Activated naive CD8-positive, alpha-beta T cell (primary cell): ENCODE results near the gene PDE6D.

Experiments
- H3K27ac Mint-ChIP-seq: one replicate; pipeline ENCODE4 v1.8.0; 2021; ENCODE audit warnings: mixed read lengths
- H3K27me3 Mint-ChIP-seq: one replicate; pipeline ENCODE4 v1.8.0; 2021; ENCODE audit warnings: mixed read lengths
- H3K36me3 Mint-ChIP-seq: one replicate; pipeline ENCODE4 v1.8.0; 2021; ENCODE audit warnings: mixed read lengths
- H3K4me1 Mint-ChIP-seq: one replicate; pipeline ENCODE4 v1.8.0; 2021; ENCODE audit warnings: low read depth, mixed read lengths
- H3K4me3 Mint-ChIP-seq: one replicate; pipeline ENCODE4 v1.8.0; 2021; ENCODE audit warnings: mild to moderate bottlenecking, mixed read lengths
- H3K9me3 Mint-ChIP-seq: one replicate; pipeline ENCODE4 v1.8.0; 2021; ENCODE audit warnings: low read depth, mixed read lengths

The PDE6D gene

GRCh38 chr2:231707927-231708772 lies 72.9 kb downstream of the PDE6D start, which contains the start of gene PTMA:
Gene PTMA (plus strand): TSS chr2:231708525. CDS start chr2:231708707, 182 bp downstream.
- Mint-ChIP-seq H3K36me3 (peaks cover 15% of the 10 kb centered on the region), H3K9me3 (no peaks in the 10 kb centered on the region), H3K4me3 (peak within 1 kb of the TSS; percentile 97), H3K4me1 (peaks cover 29% of the 10 kb centered on the region), H3K27me3 (no peaks in the 10 kb centered on the region), H3K27ac (peak within 1 kb of the TSS; percentile 100)

DNA sequence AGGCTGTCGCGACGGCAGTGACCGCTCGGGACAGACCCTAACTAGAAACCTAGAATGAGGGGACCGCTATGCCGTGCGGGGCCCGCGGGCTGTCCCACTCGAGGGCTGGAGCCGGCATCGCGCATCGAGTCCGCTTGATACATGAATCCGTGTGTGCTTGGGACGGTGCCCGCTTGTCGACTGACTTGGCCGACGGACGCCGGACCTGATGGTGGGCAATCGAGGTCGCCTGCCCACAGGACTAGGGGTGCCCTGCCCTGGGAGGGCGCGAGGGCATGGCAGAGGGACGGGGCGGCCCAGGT lies 73.5 kb downstream of the PDE6D start:
- Mint-ChIP-seq H3K4me3 (peak overlapping the region; percentile 95), H3K27me3 (no peaks in the 10 kb centered on the region), H3K4me1 (peaks cover 26% of the 10 kb centered on the region), H3K9me3 (no peaks in the 10 kb centered on the region), H3K36me3 (peaks cover 15% of the 10 kb centered on the region), H3K27ac (peak overlapping the region; percentile 100)

GRCh38 chr2:231706731-231707624 lies 74.1 kb downstream of the PDE6D start:
- Mint-ChIP-seq H3K27me3 (no peaks in the 10 kb centered on the region), H3K27ac (peak overlapping the region; percentile 100), H3K4me3 (peak overlapping the region; percentile 95), H3K36me3 (peaks cover 9% of the 10 kb centered on the region), H3K4me1 (peaks cover 21% of the 10 kb centered on the region), H3K9me3 (no peaks in the 10 kb centered on the region)

DNA sequence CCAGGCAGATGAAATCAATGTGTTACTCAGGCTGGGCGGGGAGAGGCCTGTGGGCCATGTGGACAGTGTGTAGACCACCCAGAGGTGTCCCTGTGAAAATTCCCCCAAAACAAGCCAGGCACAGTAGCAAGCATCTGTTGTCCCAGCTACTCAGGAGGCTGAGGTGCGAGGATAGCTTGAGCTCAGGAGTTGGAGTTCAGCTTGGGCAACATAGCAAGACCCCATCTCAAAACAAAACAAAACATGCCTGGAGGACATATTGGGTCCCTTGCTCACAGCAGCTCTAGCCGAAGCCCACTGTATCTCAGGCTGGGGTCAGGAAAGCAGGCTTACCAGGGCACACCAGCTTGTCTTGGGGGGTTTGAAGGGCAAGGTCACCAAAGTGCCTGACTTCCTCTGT lies 77.1 kb downstream of the PDE6D start:
- Mint-ChIP-seq H3K27me3 (no peaks in the 10 kb centered on the region), H3K36me3 (peaks cover 2% of the 10 kb centered on the region), H3K27ac (peak overlapping the region; percentile 50), H3K9me3 (no peaks in the 10 kb centered on the region), H3K4me3 (peak overlapping the region; percentile 62), H3K4me1 (peaks cover 15% of the 10 kb centered on the region)

DNA sequence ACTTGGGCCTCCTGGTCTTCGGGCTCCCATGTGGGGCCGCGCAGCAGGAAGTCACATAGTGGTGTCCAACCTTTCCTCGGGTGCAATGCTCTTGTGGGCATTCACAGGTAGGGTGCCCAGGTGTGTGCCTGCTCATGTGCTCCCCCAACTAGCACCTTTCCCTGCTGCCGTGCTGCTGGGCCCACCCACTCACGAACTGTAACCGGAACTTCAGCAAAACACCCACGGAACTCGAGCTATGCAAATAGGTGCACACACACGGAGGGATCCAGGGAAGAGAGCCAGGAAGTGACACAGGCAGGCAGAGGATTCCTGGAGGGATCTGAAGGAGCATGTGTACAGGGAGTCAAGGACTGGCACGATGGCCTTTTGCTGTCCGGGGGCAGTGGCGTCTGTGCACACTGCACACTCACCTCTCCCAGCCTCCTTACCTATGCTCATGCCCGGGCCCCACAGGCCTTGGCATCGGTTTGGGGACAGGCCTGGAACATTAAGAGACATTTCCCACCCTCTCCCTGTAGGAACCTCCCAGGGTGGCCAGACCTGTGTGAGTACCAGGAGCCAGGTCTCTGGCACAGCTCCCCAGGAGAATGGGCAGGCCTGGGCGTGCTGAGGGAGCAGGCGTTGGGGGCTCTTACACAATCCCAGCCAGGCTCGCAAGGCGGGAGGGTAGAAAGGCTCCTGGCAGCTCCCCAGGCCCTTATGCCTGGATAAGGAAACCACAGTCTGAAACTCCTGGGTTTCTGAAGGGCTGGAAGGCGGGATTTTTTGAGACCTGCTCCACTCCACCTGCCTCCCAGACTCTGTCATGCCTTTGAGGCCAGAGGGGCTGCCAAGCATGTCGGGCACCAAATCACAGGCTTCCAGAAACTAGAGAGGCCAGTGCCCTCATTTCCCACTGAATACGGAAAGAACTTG lies 79.4 kb downstream of the PDE6D start:
- H3K27me3 Mint-ChIP-seq, result no peaks in the 10 kb centered on the region
- no peaks in the 10 kb centered on the region for H3K9me3 Mint-ChIP-seq
- H3K36me3 Mint-ChIP-seq, result peaks cover 2% of the 10 kb centered on the region
- no peak overlapping the region for H3K4me3 Mint-ChIP-seq
- H3K27ac Mint-ChIP-seq, result no peak overlapping the region
- peaks cover 14% of the 10 kb centered on the region for H3K4me1 Mint-ChIP-seq

DNA sequence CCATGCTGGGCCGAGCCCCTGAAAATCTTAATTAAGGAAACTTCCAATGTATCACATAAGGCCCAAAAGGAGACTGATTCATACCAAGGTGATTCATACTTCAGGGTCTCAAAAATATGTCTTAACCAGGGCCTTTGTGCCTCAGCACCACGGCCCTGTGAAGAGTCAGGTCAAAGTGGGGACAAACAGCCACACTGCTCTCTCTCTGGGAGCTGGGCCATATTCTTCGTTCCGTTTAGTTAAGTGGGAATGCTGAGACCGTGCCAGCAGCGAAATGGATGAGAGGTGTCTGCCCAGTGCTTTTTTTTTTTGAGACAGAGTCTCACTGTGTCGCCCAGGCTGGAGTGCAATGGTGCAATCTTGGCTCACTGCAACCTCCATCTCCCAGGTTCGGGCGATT lies 82.1 kb downstream of the PDE6D start:
- Mint-ChIP-seq H3K4me3 (no peak overlapping the region), H3K27me3 (no peaks in the 10 kb centered on the region), H3K36me3 (no peaks in the 10 kb centered on the region), H3K4me1 (no peaks in the 10 kb centered on the region), H3K9me3 (no peaks in the 10 kb centered on the region), H3K27ac (no peak overlapping the region)

GRCh38 chr2:231696004-231696367 lies 85.1 kb downstream of the PDE6D start:
- Mint-ChIP-seq H3K36me3 (no peaks in the 10 kb centered on the region), H3K27me3 (no peaks in the 10 kb centered on the region), H3K4me1 (no peaks in the 10 kb centered on the region), H3K4me3 (no peak overlapping the region), H3K9me3 (no peaks in the 10 kb centered on the region), H3K27ac (no peak overlapping the region)

- no peaks in the 10 kb centered on the region for H3K36me3 Mint-ChIP-seq
- H3K4me1 Mint-ChIP-seq, result no peaks in the 10 kb centered on the region
- no peaks in the 10 kb centered on the region for H3K27me3 Mint-ChIP-seq
- H3K9me3 Mint-ChIP-seq, result no peaks in the 10 kb centered on the region
- H3K27ac Mint-ChIP-seq, result peak overlapping the region; percentile 64
- H3K4me3 Mint-ChIP-seq, result no peak overlapping the region
Measured at GRCh38 chr2:231693956-231694355, 87.1 kb downstream of the PDE6D start.

GRCh38 chr2:231692847-231693246 lies 88.2 kb downstream of the PDE6D start:
- no peaks in the 10 kb centered on the region for H3K9me3 Mint-ChIP-seq
- no peaks in the 10 kb centered on the region for H3K27me3 Mint-ChIP-seq
- H3K4me3 Mint-ChIP-seq, result no peak overlapping the region
- peaks cover under 1% of the 10 kb centered on the region for H3K4me1 Mint-ChIP-seq
- no peaks in the 10 kb centered on the region for H3K36me3 Mint-ChIP-seq
- H3K27ac Mint-ChIP-seq, result no peak overlapping the region

GRCh38 chr2:231691251-231691772 lies 89.8 kb downstream of the PDE6D start:
- Mint-ChIP-seq H3K27me3 (no peaks in the 10 kb centered on the region), H3K36me3 (no peaks in the 10 kb centered on the region), H3K9me3 (no peaks in the 10 kb centered on the region), H3K27ac (no peak overlapping the region), H3K4me3 (no peak overlapping the region), H3K4me1 (peaks cover 5% of the 10 kb centered on the region)

- Mint-ChIP-seq H3K36me3 (no peaks in the 10 kb centered on the region), H3K9me3 (no peaks in the 10 kb centered on the region), H3K4me3 (no peak overlapping the region), H3K27me3 (no peaks in the 10 kb centered on the region), H3K4me1 (peaks cover 5% of the 10 kb centered on the region), H3K27ac (no peak overlapping the region)
Measured at GRCh38 chr2:231689124-231689893, 91.8 kb downstream of the PDE6D start.

DNA sequence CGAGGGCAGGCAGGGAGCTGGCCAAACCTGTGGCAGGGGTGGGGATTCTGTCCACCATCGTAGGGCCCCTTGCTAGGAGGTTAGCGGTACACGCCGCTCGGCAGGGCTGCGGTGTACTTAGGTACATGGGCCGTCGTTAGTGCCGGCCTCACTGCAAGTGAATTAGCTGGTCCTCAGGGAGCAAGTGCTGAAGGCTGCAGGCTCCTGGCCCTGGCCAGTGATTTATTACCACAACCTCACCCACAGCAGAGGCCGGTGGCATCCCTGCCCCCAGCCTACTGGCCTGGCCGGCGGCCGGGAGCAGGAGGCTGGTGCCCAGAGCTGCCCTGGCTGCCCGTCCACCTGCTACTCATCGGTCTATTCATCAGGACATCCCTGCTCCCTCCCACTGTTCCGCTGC lies 92.4 kb downstream of the PDE6D start:
- H3K4me3 Mint-ChIP-seq, result no peak overlapping the region

GRCh38 chr2:231687961-231688360 lies 93.1 kb downstream of the PDE6D start:
- Mint-ChIP-seq H3K27me3 (no peaks in the 10 kb centered on the region), H3K4me1 (peaks cover 5% of the 10 kb centered on the region), H3K9me3 (no peaks in the 10 kb centered on the region), H3K36me3 (no peaks in the 10 kb centered on the region), H3K4me3 (no peak overlapping the region), H3K27ac (no peak overlapping the region)

More for the DNA sequence above, 92.4 kb downstream of the PDE6D start:
- H3K27me3 Mint-ChIP-seq, result no peaks in the 10 kb centered on the region
- H3K4me1 Mint-ChIP-seq, result peaks cover 5% of the 10 kb centered on the region
- H3K27ac Mint-ChIP-seq, result no peak overlapping the region
- no peaks in the 10 kb centered on the region for H3K9me3 Mint-ChIP-seq
- no peaks in the 10 kb centered on the region for H3K36me3 Mint-ChIP-seq
